Aorta (tissue), 5 donors: ENCODE data around the gene CDH24. TPM values are rescaled to one million over a fixed set of nuclear protein-coding genes. Genes with fewer than 3 reads are reported as not detected.

ENCODE experiments used
- ATAC-seq: fragments of 200-7000 bp; cut with Tn5 transposase; one replicate; pipeline ENCODE4 v1.9.1; 2022; ENCODE audit warnings: moderate library complexity; ENCODE audit not compliant: low FRiP score
- DNase-seq, 2 donors: peaks; one replicate each; pipeline ENCODE4 v3.0.0-alpha.2; 2020
- H3K27ac ChIP-seq, 2 donors: one replicate each; pipeline ENCODE4 v1.5.1; 2013; ENCODE audit warnings: low read length in 2 of 2, mild to moderate bottlenecking in 2 of 2, moderate library complexity in 2 of 2, control low read depth in 1 of 2, inconsistent platforms in 1 of 2, low read depth in 1 of 2
- H3K27me3 ChIP-seq, 2 donors: one replicate each; pipeline ENCODE4 v1.6.1; 2013; ENCODE audit warnings: control low read depth in 1 of 2, low read length in 1 of 2, mild to moderate bottlenecking in 1 of 2, moderate library complexity in 1 of 2; ENCODE audit not compliant: insufficient read depth in 2 of 2, control insufficient read depth in 1 of 2
- H3K36me3 ChIP-seq, 2 donors: one replicate each; pipeline ENCODE4 v1.6.1; 2013; ENCODE audit warnings: control low read depth in 1 of 2, low read length in 1 of 2, mild to moderate bottlenecking in 1 of 2; ENCODE audit not compliant: insufficient read depth in 2 of 2, control insufficient read depth in 1 of 2
- H3K4me1 ChIP-seq, 2 donors: one replicate each; pipeline ENCODE4 v1.6.1; 2013; ENCODE audit warnings: low read length in 2 of 2, control low read depth in 1 of 2, mild to moderate bottlenecking in 1 of 2, moderate library complexity in 1 of 2; ENCODE audit not compliant: insufficient read depth in 2 of 2, control insufficient read depth in 1 of 2
- H3K4me3 ChIP-seq, 2 donors: one replicate each; pipeline ENCODE4 v1.5.1; 2013; ENCODE audit warnings: low read length in 2 of 2, control low read depth in 1 of 2, mild to moderate bottlenecking in 1 of 2
- H3K9me3 ChIP-seq: one replicate; pipeline ENCODE4 v1.6.1; 2013; ENCODE audit warnings: mild to moderate bottlenecking, low read length; ENCODE audit not compliant: control insufficient read depth
- WGBS, 2 donors: extraction: QIAGEN DNeasy Blood & Tissue Kit; methylation state at CpG; one replicate each; pipeline ENCODE4 v1.1.7; 2013; 5-methylcytosine and 5-hydroxymethylcytosine counted together
- intact Hi-C, 2 donors: fragments of 100-400 bp; cut with DNase I; formaldehyde crosslinking; loops; one replicate each; pipeline versions ENCODE4 v1.14.2 to v1.15.0; 2022
- polyA plus RNA-seq, 2 donors: library from polyadenylated mRNA; stranded (reverse); fragments of 200-250 nt; gene quantifications; one replicate each; pipeline ENCODE4 v1.2.3, GENCODE V29; 2013
- total RNA-seq, 2 donors: library from RNA; stranded (reverse); fragmentation: NEBNext Ultra II Directional; extraction: Animal tissue kit (Norgen Biotek cat#: 25700); gene quantifications; one replicate each; pipeline ENCODE4 v1.2.1, GENCODE V29; 2021
- donor health status: healthy with polysubstance abuse.
- donor health status: Bipolar disorder and iron deficiency.
- donor health status: DM: no; HTN: no; CAD: no.
- donor health status: DM: no; HTN: no; CAD: no.
- donor health status: DM: yes; HTN: yes; CAD: no.

CDH24 gene
- total and polyA plus RNA-seq, 4 donors = 3.4 to 11.4 (median 4.1) TPM; not detected in 1

- ATAC-seq (no peak), DNase-seq (no peak)
- H3K27ac ChIP-seq = no peak overlapping the region
- H3K4me3 ChIP-seq = no peak overlapping the region
- intact Hi-C loops = loop anchor here in 1 of 2 donors (10.0 kb wide), 1 partner anchor 498 kb away; no protein-coding TSS in a partner anchor
- H3K4me1 ChIP-seq = no peaks in the 10 kb centered on the region
- no peaks in the 10 kb centered on the region for H3K9me3 ChIP-seq
- no peaks in the 10 kb centered on the region for H3K27me3 ChIP-seq
- H3K36me3 ChIP-seq = no peaks in the 10 kb centered on the region
- 78 to 82% methylated on average over 3 of the region's 3 CpGs for WGBS, 2 donors
These were observed 4.6 kb downstream of the CDH24 start for GRCh38 chr14:23052671-23053070.

- H3K27ac ChIP-seq = no peak overlapping the region
- intact Hi-C loops = loop anchor here in 1 of 2 donors (10.0 kb wide), 1 partner anchor 497 kb away; no protein-coding TSS in a partner anchor
- H3K9me3 ChIP-seq = no peaks in the 10 kb centered on the region
- no peaks in the 10 kb centered on the region for H3K27me3 ChIP-seq
- DNase-seq = peak in 1 of 2 donors; percentile 76
- WGBS, 2 donors = 50 to 52% methylated on average over 14 of the region's 14 CpGs
- H3K4me1 ChIP-seq = no peaks in the 10 kb centered on the region
- no peaks in the 10 kb centered on the region for H3K36me3 ChIP-seq
- no peak overlapping the region for H3K4me3 ChIP-seq
- no peak for ATAC-seq
These were observed 5.1 kb downstream of the CDH24 start for GRCh38 chr14:23052182-23052623.

- Histone ChIP-seq H3K9me3 (no peaks in the 10 kb centered on the region), H3K4me1 (no peaks in the 10 kb centered on the region), H3K27me3 (no peaks in the 10 kb centered on the region), H3K36me3 (no peaks in the 10 kb centered on the region), H3K27ac (no peak overlapping the region), H3K4me3 (no peak overlapping the region)
- intact Hi-C loops = loop anchor here in 1 of 2 donors (10.0 kb wide), 1 partner anchor 497 kb away; no protein-coding TSS in a partner anchor
- ATAC-seq (no peak), DNase-seq (no peak)
- WGBS, 2 donors = 84% methylated on average over 5 of the region's 5 CpGs
These were observed 5.9 kb downstream of the CDH24 start for GRCh38 chr14:23051141-23052057.

- Histone ChIP-seq H3K4me3 (no peak overlapping the region), H3K4me1 (no peaks in the 10 kb centered on the region), H3K9me3 (no peaks in the 10 kb centered on the region), H3K27ac (no peak overlapping the region), H3K36me3 (no peaks in the 10 kb centered on the region), H3K27me3 (no peaks in the 10 kb centered on the region)
- ATAC-seq (no peak), DNase-seq (peak in 1 of 2 donors; percentile 51)
- intact Hi-C loops = no loop called here
- WGBS, 2 donors = 97 to 98% methylated on average over 9 of the region's 9 CpGs
These were observed 8.3 kb downstream of the CDH24 start for GRCh38 chr14:23049011-23049410.

- ATAC-seq = no peak
- no peaks in the 10 kb centered on the region for H3K36me3 ChIP-seq
- no peaks in the 10 kb centered on the region for H3K4me1 ChIP-seq
- DNase-seq = peak in 1 of 2 donors; percentile 61
- no peaks in the 10 kb centered on the region for H3K27me3 ChIP-seq
- 77% methylated on average over 62 to 85 of the region's 85 CpGs for WGBS, 2 donors
- intact Hi-C loops = no loop called here
- H3K9me3 ChIP-seq = no peaks in the 10 kb centered on the region
- no peak overlapping the region for H3K27ac ChIP-seq
- no peak overlapping the region for H3K4me3 ChIP-seq
These were observed 9.3 kb downstream of the CDH24 start for GRCh38 chr14:23047751-23048693.

GRCh38 chr14:23047034-23047634, 10.2 kb downstream of the CDH24 start:
- 70 to 72% methylated on average over 5 to 6 of the region's 6 CpGs for WGBS, 2 donors
- ATAC-seq = no peak
- peak in 1 of 2 donors; percentile 66 for DNase-seq

GRCh38 chr14:23045419-23046357, 11.6 kb downstream of the CDH24 start:
- ATAC-seq (no peak), DNase-seq (peak in 1 of 2 donors; percentile 48)
- Histone ChIP-seq H3K4me1 (no peaks in the 10 kb centered on the region), H3K9me3 (no peaks in the 10 kb centered on the region), H3K36me3 (no peaks in the 10 kb centered on the region), H3K27me3 (no peaks in the 10 kb centered on the region), H3K4me3 (no peak overlapping the region), H3K27ac (no peak overlapping the region)
- intact Hi-C loops = no loop called here
- WGBS, 2 donors = 88 to 89% methylated on average over 13 of the region's 13 CpGs

More at GRCh38 chr14:23047034-23047634, 10.2 kb downstream of the CDH24 start:
- Histone ChIP-seq H3K4me3 (no peak overlapping the region), H3K27ac (no peak overlapping the region), H3K4me1 (no peaks in the 10 kb centered on the region), H3K27me3 (no peaks in the 10 kb centered on the region), H3K36me3 (no peaks in the 10 kb centered on the region), H3K9me3 (no peaks in the 10 kb centered on the region)
- intact Hi-C loops = no loop called here
